ENCODE data around the gene RBP5. TPM values are rescaled to one million over a fixed set of nuclear protein-coding genes. Genes with fewer than 3 reads are reported as not detected.

The RBP5 gene
- total RNA-seq, 1 experiment from 2014 or later = 2.3 TPM

DNA sequence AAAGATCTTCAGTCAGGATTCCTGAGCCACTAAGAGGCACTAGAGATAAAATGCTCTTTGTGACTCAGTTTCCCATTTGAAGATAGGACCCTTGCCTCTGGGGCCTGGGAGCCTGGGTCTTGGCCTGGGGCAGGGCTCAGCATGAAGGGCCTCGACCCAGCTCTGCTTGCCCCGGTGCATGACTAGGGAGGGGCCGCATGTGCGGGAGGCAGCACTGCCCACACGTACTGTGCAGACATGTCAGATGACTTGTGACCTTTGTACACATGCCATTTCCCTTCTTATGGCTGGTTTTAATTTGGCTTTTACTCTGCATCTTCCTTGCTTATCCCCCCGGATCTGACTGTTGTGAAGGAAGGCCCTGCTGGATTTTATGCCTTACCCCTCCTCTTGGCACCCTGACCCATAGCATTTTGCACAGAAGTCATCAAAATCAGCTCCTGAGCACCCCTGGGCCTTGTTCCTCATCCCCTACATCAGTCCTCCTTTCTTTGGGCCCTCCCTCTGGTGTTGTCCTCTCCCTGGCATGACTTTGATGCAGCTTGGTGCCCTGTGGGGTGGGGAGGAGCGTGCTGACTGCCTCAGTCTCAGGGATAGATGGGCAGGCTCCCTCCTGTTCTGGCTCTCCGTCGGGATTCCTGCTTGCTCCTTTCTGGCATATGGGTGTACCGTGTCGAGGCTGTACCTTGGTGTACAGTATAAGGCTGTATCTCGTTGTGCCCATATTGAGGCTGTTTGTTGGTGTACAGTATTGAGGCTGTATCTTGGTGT is 5.9 kb upstream of the RBP5 start:
- H3K36me3 Mint-ChIP-seq (ENCODE audit: insufficient read depth, unreplicated experiment) = peaks cover 56% of the 10 kb centered on the region
- H3K27me3 Mint-ChIP-seq (ENCODE audit: unreplicated experiment) = no peaks in the 10 kb centered on the region
- no peak overlapping the region for H3K27ac Mint-ChIP-seq (ENCODE audit: unreplicated experiment)
- BruUV-seq (replicated peaks) = no TSS peak
- TF ChIP-seq CTCF (IDR thresholded peaks at IDR 0.05; ENCODE audit: unreplicated experiment) = no peak
- no peaks in the 10 kb centered on the region for H3K9me3 Mint-ChIP-seq (ENCODE audit: low read depth, unreplicated experiment)
- intact Hi-C loops (cut with micrococcal nuclease; ENCODE audit: unreplicated experiment) = no loop called here
- H3K4me3 Mint-ChIP-seq (ENCODE audit: low read depth, unreplicated experiment) = no peak overlapping the region
- CTCF ChIA-PET = no interaction called here
- H3K4me1 Mint-ChIP-seq (ENCODE audit: low read depth, unreplicated experiment) = peaks cover 20% of the 10 kb centered on the region
- DNase-seq = no peak

GRCh38 chr12:7131502-7131866 is 2.8 kb upstream of the RBP5 start:
- CTCF ChIA-PET = interaction anchor here (0.6 to 1.0 kb wide), 2 partner anchors 57 to 829 kb away, joined by 3 to 4 read pairs; no protein-coding TSS in a partner anchor
- Mint-ChIP-seq H3K9me3 (ENCODE audit: low read depth, unreplicated experiment) (no peaks in the 10 kb centered on the region), H3K27me3 (ENCODE audit: unreplicated experiment) (no peaks in the 10 kb centered on the region), H3K4me3 (ENCODE audit: low read depth, unreplicated experiment) (peak overlapping the region; percentile 97), H3K4me1 (ENCODE audit: low read depth, unreplicated experiment) (peaks cover 20% of the 10 kb centered on the region), H3K36me3 (ENCODE audit: insufficient read depth, unreplicated experiment) (peaks cover 64% of the 10 kb centered on the region), H3K27ac (ENCODE audit: unreplicated experiment) (no peak overlapping the region)
- intact Hi-C loops (cut with micrococcal nuclease; ENCODE audit: unreplicated experiment) = no loop called here
- BruUV-seq (replicated peaks) = no TSS peak
- no peak for TF ChIP-seq CTCF (IDR thresholded peaks at IDR 0.05; ENCODE audit: unreplicated experiment)
- peak; percentile 4 for DNase-seq

DNA sequence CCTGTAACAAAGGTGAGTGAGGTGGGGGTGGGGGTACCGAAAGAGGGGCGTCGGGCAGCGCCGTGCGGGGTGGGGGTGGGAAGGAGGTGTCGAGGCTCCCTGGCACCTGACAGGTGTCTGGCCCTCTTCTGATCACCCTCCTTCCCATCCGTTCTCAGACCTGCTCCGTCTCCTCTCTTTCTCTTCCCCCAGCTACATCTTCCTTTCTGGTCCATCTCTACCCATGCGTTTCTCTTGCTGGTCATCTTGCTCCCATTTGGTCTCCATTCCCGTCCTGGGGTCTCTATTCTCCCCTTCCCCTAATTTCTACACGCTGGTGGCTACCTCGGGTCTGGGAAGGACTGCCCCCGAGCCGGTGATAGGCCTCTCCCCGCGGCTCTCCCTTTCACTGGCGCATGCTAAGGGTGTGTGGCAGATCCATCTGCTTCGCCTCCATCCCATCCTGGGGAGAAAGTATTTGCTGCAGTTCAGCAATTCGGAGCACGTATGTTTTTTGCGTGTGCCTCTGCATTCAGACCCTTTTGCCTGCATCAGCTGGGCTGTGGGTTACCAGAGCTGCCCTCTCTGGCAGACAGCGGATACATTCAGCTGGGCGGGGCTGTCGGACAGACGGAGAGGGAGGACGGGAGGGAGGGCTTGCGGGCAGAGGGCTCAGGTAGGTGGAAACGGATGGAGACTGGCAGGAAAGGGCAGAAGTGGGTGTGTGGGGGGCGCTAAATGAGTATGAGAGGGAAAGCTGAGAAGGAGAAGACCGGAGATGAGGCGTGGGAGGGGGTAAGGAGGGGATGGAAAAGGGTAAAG is 2.2 kb upstream of the RBP5 start:
- no TSS peak for BruUV-seq (replicated peaks)
- peak; percentile 61 for DNase-seq
- Mint-ChIP-seq H3K9me3 (ENCODE audit: low read depth, unreplicated experiment) (no peaks in the 10 kb centered on the region), H3K27ac (ENCODE audit: unreplicated experiment) (peak overlapping the region; percentile 97), H3K36me3 (ENCODE audit: insufficient read depth, unreplicated experiment) (peaks cover 64% of the 10 kb centered on the region), H3K4me1 (ENCODE audit: low read depth, unreplicated experiment) (peaks cover 20% of the 10 kb centered on the region), H3K4me3 (ENCODE audit: low read depth, unreplicated experiment) (peak overlapping the region; percentile 97), H3K27me3 (ENCODE audit: unreplicated experiment) (no peaks in the 10 kb centered on the region)
- CTCF ChIA-PET = interaction anchor here (0.6 to 1.0 kb wide), 3 partner anchors 23 to 830 kb away, joined by 3 to 4 read pairs (median 3); no protein-coding TSS in a partner anchor
- no peak for TF ChIP-seq CTCF (IDR thresholded peaks at IDR 0.05; ENCODE audit: unreplicated experiment)
- intact Hi-C loops (cut with micrococcal nuclease; ENCODE audit: unreplicated experiment) = no loop called here

DNA sequence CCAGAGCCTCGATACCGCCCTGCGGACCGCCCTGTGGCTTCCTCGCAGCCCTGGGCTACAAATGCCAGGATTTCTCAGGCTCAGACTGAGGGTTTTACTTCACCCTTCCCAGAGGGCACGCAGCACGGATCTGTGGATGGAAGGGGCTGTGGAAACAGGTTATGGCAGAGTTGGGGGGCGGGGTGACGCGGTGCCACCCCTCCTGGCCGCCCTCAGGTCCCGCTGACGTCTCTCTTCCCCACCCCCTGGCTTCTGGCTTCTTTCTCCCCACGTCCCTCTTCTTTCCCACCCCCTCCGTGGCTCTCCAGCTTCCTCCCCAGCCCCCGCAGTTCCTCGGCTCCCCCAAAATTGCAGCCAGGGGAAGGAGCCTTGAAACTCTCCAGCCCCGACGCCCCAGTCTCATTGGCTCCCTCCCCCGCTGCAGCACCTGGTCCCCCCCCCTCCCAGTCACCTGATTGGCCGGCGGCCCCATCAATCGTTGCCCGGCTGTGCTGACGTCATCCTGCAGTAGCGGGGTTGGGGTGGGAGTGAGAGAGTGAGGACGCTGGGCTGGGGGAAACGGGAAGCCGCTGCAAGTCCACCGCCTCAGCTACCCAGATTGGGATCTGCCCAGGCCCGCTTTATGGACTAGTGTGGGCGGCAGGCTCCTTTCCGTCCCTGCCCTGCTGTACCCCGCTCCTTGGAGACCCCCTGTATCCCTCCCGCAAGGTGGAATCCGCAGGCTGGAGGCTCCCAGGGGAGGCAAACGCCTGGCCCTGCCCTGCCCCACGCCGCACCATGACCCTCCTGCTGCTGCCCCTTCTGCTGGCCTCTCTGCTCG is 1.4 kb upstream of the RBP5 start, which contains the start of gene CLSTN3:
Gene CLSTN3, plus strand, starts transcription at position 500 of the 820 bp plus-strand sequence. Its CDS starts 278 bp downstream, at position 778.
- peak within 1 kb of the TSS; percentile 97 for H3K4me3 Mint-ChIP-seq (ENCODE audit: low read depth, unreplicated experiment)
- H3K9me3 Mint-ChIP-seq (ENCODE audit: low read depth, unreplicated experiment) = no peaks in the 10 kb centered on the region
- H3K36me3 Mint-ChIP-seq (ENCODE audit: insufficient read depth, unreplicated experiment) = peaks cover 58% of the 10 kb centered on the region
- peak; percentile 82 for DNase-seq
- TF ChIP-seq CTCF (IDR thresholded peaks at IDR 0.05; ENCODE audit: unreplicated experiment) = no peak
- BruUV-seq (replicated peaks) = no TSS peak
- H3K4me1 Mint-ChIP-seq (ENCODE audit: low read depth, unreplicated experiment) = peaks cover 20% of the 10 kb centered on the region
- CTCF ChIA-PET = interaction anchor here (1.0 kb wide), 1 partner anchor 22 kb away, joined by 3 read pairs; no protein-coding TSS in a partner anchor
- no peaks in the 10 kb centered on the region for H3K27me3 Mint-ChIP-seq (ENCODE audit: unreplicated experiment)
- intact Hi-C loops (cut with micrococcal nuclease; ENCODE audit: unreplicated experiment) = no loop called here
- peak within 1 kb of the TSS; percentile 97 for H3K27ac Mint-ChIP-seq (ENCODE audit: unreplicated experiment)

All from Calu3 (cell line).